ENCODE results near the gene ZDHHC18.
A peak's percentile ranks its signal among the peaks of the same experiment; 100 is the strongest.

The ZDHHC18 gene

DNA sequence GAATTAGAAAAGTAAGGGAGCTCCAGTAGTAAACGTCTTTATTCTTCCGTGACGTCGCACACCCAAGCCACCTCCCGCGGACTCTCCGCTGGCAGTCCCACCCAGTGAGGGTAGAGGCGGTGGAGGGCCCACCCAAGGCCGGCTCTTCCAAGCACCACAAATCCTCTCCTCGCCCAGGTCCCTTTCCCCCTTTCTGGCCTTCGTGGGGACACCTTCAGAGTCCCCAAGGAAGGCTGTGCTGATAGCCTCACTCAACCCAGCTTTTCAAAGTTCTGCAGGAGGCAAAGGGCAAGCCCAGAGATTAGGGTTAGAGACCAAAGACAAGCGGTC lies 63.9 kb downstream of the ZDHHC18 start:
- TF ChIP-seq, protein P1, sequence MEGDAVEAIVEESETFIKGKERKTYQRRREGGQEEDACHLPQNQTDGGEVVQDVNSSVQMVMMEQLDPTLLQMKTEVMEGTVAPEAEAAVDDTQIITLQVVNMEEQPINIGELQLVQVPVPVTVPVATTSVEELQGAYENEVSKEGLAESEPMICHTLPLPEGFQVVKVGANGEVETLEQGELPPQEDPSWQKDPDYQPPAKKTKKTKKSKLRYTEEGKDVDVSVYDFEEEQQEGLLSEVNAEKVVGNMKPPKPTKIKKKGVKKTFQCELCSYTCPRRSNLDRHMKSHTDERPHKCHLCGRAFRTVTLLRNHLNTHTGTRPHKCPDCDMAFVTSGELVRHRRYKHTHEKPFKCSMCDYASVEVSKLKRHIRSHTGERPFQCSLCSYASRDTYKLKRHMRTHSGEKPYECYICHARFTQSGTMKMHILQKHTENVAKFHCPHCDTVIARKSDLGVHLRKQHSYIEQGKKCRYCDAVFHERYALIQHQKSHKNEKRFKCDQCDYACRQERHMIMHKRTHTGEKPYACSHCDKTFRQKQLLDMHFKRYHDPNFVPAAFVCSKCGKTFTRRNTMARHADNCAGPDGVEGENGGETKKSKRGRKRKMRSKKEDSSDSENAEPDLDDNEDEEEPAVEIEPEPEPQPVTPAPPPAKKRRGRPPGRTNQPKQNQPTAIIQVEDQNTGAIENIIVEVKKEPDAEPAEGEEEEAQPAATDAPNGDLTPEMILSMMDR (IDR thresholded peaks at IDR 0.05) = no peak
- no peak for TF ChIP-seq ZFX (IDR thresholded peaks at IDR 0.05; ENCODE audit: borderline replicate concordance)
- peak overlapping the region; percentile 86 for H3K27ac ChIP-seq

DNA sequence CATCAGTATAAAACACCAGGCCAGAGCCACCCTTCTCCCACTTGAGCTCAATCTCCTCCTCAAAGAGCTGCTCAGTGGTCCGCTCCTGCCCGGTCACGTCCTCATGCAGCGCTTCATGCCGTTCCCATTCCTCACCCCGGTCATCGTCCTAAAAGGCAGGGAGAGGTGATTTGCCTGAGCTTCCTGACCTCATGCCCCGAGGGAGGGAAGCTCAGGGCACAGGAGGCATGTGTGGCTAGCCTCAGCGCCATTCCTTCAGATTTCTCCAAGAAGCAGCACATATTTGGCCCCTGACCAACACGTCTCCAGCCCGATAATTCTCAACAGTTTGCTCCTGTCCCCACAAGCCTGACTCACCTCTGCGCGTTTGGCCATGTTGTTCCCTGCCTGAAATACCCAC lies 67.8 kb downstream of the ZDHHC18 start:
- H3K27ac ChIP-seq = no peak overlapping the region
- TF ChIP-seq ZFX (IDR thresholded peaks at IDR 0.05; ENCODE audit: borderline replicate concordance) = no peak

DNA sequence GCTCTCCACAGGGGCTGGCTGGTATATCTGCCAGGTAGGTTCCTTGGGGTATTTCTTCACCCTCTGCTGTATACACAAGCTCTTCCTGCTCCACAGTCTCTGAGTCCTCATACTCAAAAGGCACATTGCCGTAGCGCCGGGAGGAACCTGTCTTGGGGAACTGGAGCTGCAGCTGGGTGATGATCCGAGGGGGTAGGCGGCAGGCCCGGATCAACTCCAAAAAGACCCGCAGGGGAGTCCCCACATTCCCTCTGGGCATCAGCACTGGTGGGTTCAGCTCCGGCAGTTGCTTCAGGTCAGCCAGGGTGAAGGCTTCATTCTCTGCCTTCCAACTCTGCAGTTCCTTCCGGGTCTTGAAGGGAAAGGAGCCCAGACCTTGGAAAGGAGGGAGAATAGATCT lies 70.9 kb downstream of the ZDHHC18 start:
- H3K27ac ChIP-seq = no peak overlapping the region

DNA sequence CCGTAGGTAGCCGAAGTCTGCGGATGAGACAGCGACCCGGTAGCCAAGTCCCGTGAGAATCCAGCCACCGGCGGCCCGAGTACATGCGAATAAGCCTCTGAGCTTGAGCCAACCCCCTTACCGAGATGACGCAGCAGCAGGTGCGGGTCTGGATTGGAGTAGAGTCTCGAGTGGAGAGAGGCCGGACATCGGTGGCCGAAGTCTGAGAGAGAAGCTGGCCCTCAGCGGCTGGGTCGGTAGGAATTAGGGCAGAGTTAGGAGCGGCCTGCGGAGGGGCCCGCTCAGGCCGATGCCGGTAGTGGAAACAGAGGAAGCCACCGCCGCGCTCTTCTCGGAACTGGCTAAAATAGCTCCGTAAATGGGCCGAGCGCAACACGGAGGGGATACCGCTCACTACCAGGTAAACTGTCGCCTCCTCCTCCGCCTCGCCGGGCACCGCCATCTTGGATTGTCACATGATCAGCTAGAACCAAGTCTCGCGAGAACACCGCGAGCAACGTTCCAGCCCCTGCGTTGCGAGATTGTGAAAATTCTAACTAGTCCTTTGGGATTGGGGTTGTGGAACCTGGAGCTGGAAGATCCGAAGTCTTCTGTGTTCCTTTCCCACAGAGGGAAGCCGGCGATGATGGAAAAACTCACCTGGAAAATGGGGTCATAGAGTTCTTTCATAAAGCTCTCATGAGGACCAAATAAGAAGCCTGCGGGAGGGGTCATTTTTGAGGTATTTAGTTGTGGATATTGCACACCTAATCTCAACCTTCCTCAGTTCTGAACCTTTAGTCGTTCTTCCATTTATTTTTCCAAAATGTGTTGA lies 73.7 kb downstream of the ZDHHC18 start, which contains the start of gene GPATCH3:
Gene GPATCH3, minus strand, starts transcription at position 467 of the 814 bp plus-strand sequence. Its CDS starts 25 bp downstream, at position 442.
- TF ChIP-seq ZFX (IDR thresholded peaks at IDR 0.05; ENCODE audit: borderline replicate concordance) = no peak
- TF ChIP-seq, protein P1 (IDR thresholded peaks at IDR 0.05) = no peak
- peak within 1 kb of the TSS; percentile 85 for H3K27ac ChIP-seq

More for the DNA sequence above, 70.9 kb downstream of the ZDHHC18 start:
- no peak for TF ChIP-seq ZFX (IDR thresholded peaks at IDR 0.05; ENCODE audit: borderline replicate concordance)
- TF ChIP-seq, protein P1 (IDR thresholded peaks at IDR 0.05) = no peak

DNA sequence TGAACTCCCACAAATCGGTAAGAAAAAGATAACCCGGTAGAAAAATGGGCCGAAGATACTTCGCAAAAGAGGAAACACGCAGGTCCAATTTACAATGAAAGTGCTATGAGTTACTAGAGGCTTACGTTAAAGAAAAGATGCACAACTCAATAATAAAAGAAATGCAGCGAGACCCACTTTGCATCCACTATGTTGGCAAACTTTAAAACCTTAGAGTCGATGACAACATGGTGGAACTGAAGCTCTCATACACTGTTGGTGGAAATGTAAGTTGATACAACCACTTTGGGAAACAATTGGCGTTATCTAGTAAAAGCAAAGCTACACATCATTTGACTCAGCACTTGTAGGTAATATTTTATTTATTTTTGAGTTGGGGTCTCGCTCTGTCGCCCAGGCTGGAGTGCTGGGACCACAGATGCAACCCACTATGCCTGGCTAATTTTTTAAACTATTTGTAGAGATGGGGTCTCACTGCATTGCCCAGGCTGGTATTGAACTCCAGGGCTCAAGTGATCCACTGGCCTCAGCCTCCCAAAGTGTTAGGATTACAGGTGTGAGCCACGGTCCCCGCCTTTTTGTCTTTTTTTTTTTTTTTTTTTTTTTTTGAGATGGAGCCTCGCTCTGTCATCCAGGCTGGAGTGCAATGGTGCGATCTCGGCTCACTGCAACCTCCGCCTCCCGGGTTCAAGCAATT lies 74.5 kb downstream of the ZDHHC18 start:
- H3K27ac ChIP-seq = peak overlapping the region; percentile 85
- TF ChIP-seq, protein P1 (IDR thresholded peaks at IDR 0.05) = no peak
- TF ChIP-seq ZFX (IDR thresholded peaks at IDR 0.05; ENCODE audit: borderline replicate concordance) = no peak
